NCI-H345 treated with DMSO at 0.1 percent for 48 hours (cell line): Measurements from ENCODE around the gene SCP2.

Experiments used
- DNase-seq: peaks from one replicate; lab custom pipeline; 2025; ENCODE audit not compliant: unreplicated experiment; lab: John Stamatoyannopoulos, UW

Gene SCP2

DNA sequence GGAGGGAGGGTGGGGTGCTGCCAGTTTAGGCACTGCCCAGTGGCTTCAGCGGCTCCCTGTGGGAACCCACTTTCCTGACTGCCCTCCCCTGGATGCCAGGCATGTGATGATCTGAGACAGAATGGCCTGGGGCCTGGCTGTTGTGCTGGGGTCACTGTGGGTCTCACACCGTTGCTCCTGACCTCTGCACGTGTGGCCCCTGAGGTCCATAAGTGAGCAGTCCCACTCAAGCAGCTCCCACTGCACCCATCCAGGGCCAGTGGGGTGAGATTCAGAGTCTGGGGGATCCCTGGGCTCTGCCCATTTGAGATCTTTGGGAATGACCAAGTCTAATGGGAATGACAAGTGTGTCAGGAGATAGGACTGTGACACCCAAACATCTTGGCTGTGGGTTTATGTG lies 153.0 kb downstream of the SCP2 start:
- DNase-seq, result no peak

DNA sequence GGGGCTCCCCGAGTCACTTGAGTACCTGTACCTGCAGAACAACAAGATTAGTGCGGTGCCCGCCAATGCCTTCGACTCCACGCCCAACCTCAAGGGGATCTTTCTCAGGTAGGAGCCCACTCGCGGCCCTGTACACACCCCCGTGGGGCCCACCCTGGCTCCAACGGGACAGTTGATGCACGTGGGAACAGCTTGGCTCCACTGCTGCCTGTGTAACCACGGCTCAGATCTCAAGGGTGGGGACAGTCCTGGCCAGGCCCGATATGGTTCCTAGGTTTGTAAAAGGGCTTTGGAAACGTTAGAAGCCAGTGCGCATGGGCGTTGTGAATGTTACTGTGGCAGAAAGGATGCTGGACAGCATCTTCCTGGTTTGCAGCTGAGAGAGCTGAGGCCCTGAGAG lies 153.7 kb downstream of the SCP2 start:
- no peak for DNase-seq

DNA sequence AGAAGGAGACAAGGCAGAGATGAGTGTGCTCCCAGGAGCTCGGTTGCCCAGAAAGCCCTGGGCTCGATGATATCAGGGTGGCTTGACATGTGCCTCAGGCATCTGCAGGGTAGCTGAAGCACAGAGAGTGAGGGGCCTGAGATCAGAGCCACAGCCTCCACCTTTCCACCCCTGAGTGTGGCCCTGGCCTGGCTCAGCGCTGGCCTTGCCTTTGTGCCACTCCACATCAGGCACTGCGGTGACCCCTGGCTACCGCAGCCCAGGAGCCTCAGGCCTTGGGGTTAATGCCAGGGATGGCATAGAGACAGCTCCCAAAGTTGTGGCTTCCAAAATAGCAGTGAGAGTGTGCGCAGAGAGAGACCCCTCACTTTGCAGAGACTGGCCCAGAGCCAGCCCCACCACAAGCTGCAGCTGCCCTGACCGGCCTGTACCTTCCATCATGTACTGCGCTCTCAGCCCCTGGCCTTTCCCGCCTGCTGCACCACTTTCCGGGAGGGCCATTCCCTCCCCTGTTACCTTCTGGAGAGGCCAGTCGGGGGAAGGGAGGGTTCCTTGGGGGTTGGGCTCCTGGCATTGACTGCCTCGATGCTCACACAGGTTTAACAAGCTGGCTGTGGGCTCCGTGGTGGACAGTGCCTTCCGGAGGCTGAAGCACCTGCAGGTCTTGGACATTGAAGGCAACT lies 154.4 kb downstream of the SCP2 start:
- no peak for DNase-seq

DNA sequence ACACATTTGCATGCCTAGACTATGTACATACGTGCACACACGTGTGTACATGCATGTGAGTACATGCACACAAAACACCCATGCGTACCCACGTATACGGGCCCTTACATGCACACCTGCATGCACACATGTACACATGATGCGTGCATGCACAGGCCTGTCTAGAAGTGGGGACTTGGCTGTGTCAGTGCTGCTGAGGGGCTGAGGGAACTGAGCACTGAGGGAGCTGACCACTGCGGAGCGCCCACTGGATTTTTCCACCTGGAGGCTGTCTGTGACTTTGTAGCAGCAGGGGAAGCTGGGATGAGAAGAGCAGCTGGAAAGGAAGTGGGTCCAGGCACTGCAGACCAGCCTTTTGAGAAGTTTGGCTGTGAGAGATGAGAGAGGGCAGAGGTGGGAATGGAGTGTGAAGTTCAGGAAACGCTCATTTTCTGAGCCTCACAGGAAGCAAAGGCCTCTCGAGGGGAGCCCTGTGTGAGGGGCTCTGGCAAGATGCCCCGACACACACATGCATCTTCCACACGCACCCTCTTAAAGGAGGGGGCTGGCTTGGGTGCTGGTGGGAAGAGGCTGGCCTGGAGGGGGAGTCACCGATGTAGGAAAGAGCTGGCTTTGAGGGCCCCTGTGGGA lies 155.9 kb downstream of the SCP2 start:
- no peak for DNase-seq

DNA sequence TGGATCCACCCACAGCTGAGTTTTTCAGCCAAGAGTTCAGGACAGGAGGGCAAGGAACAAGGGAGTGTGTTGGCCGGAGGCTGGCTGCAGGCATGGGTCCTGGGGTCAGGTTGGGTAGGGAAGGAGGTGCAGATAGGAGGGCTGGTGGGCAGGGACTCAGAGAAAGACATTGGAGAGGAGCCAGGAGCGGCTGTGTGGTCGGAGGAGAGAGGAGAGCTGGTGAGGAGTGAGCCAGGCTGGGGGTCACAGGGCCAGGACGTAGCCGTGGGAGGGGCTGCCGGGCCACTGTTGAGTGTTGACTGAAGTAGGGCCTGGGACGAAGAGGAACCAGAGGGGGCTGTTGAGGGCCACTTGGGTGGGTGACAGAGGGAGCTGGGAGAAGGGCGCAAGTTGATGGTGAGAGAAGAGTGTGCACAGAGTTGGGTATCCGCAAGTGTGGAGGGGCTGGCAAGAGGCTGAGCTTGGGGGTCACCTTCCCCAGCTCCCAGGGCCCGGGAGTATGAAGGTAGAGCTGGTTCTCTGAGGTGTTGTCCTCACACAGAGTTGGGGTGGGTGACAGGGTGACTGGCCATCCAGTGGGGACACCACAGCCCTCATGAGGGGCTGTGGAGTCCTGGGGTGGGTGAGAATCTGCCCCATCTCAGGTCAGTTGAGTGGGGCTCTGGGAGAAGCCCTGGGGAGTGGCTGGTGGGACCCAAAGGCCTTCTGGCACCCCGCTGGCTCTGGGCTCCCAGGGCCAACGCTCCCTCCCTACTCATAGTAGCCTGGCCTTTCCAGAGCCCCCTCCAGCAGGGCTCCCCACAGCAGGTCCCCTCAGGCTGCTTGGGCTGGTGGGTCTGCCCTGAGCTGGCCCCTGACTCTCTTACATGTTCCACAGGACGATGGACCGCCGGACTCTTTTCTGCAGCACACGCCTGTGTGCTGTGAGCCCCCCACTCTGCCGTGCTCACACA lies 156.8 kb downstream of the SCP2 start:
- DNase-seq, result no peak

DNA sequence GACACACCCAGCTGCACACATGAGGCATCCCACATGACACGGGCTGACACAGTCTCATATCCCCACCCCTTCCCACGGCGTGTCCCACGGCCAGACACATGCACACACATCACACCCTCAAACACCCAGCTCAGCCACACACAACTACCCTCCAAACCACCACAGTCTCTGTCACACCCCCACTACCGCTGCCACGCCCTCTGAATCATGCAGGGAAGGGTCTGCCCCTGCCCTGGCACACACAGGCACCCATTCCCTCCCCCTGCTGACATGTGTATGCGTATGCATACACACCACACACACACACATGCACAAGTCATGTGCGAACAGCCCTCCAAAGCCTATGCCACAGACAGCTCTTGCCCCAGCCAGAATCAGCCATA lies 157.5 kb downstream of the SCP2 start:
- no peak for DNase-seq

DNA sequence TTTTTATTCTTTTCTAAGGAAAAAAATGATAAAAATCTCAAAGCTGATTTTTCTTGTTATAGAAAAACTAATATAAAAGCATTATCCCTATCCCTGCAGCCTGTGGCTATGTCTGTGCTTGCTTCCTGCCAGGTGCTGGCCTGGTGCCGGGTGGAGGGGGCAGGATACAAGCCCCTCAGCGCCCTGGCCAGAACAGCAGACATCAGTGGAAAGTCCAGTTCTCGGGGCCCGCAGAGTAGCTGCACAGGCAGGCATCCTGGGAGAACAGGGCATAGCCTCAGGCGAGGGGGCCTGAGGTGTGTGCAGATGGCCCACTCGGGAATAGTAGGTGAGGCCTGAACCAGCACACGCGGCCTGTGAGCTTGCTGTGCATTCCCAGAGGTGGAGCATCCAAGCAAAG lies 158.3 kb downstream of the SCP2 start:
- no peak for DNase-seq

DNA sequence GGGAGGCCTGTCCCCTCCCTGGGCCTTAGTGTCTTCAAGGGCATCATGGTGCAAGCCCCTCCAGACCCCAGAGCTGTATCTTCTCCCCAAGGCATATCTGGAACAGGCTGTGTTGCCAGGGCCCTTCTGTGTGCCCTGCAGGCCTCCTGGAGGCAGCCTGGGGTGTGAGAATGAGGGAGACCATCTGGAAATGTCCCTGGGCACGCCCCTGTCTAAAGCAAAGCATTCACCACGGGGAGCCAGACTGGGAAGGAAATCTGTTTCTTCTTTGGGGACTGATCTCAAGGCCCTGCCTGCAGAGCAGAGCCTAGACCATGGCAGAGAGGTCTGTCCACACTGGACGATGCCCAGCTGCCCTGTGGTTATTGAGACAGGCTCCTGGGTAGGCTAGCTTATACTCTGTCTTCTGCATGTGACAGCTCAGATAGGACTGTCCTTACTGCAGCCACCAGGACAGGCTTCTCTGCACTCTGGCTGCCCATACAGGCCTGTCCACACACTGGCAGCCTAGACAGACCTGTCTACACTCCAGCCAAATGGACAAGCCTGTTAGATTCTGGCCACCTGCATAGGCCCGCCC lies 159.5 kb downstream of the SCP2 start:
- DNase-seq, result no peak

DNA sequence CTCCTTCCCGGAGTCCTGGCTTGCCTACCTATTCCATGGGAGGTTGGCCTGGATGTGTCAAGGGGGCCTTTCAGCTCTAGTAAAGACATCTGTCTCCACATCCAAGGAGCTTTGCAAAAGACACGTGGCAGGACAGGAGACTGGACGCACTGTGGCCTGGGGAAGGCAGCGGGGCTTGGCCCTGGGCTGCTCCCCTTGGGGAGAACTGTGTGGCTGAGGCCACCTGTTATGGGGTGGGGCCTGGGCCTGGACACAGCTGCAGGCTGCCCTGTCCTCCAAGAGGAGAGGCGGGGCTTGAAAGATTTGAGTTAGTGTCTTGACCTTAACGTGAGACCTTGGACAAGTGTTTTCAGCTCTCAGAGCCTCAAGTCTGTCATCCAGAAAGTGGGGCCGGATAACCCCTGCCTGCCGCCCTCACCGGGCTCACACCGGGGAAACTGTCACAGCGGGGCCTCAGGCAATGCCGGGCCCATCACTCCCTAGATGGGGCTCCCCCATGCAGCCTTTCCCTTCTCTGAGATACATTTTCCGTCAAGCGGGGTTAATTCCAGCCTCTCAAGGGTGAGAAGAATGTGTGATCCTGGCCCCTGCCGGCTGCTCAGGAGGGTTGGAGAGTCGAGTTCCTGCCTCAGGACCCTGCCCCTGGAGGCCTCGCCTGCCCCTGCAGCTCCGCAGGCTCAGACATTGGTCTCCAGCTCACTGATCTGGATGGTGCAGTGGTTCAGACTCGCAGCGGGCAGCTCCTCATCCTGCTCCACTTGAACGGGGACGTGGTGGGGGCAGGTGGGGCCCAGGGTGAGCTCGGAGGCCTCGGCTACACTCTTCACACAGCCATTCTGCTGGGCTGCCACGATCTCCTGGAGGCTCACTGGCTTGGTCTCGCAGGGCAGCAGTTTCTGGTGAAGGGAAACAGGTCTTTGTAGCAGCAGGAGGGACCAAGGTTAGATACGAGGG lies 160.5 kb downstream of the SCP2 start:
- DNase-seq, result no peak

GRCh38 chr1:53088616-53089300 lies 161.7 kb downstream of the SCP2 start:
- DNase-seq, result no peak

DNA sequence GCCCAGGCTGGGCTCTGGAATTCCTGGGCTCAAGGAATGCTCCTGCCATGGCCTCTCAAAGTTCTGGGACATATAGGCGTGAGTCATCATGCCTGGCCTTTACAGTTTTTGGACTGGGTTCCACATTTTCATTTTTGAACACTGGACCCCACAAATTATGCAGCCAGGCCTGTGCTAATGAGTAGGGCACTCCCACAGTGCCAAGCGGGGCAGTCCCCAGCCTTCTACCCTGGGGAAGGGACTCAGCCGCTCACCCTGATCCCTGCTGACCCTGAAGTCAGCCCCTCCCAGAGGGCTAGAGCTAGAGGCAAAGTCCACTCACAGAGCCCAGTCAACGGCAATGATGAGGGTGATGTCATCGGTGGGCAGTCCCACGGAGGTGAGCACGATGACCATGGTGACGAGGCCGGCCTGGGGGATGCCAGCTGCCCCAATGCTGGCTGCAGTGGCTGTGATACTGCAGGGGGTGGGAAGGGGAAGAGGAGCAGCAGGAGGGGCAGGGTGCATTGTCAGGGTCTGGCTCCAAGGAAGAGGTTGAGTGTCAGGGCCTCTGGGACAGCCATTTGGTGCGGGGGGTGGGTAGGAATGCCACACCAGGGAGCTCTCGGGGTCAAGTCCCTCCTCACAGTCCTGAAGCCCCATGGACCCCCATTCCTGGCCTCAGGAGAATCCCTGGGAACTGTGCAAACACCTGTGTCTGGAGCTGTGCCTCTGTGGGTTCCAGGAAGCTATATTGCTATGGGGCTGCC lies 162.6 kb downstream of the SCP2 start:
- DNase-seq, result no peak

DNA sequence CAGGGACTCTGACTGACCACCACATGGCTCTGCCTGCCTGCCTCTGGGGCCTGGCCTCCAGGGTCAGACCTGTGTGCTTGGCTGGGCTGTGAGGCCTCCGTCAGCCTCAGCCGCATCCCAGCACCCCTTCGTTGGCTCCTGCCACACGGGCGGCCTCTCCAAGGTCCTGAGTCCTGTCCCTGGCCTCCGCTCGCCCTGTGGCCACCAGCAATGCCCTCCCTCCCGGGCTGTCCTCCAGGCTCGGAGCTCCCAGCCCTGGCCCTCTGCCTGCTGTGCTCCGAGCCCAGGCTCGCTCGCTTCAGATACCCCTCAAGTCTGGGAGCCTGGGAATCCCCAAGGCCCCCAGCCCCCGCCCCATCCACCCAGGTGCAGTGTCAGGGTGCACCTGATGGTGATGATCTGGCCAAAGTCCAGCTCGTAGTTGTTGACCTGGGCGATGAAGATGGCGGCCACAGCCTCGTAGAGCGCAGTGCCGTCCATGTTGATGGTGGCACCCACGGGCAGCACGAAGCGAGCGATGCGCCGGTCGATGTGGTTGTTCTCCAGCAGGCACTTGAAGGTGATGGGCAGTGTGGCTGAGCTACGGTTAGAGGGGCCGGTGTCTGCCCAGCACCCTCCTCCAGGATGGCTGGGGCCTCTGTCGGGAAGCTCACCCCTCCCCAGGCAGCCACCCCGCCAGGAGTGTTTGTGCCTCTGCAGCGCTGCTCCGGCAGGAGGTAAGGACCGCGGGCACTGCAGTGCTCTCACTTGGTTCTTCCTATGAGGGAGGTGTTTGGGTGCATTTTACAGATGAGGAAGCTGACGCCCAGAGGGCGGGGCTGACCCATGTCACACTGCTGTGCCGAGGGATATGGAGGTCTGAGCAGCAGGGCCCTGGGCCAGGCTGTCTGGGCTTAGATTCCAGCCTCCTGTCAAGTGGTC lies 163.4 kb downstream of the SCP2 start:
- DNase-seq, result no peak

DNA sequence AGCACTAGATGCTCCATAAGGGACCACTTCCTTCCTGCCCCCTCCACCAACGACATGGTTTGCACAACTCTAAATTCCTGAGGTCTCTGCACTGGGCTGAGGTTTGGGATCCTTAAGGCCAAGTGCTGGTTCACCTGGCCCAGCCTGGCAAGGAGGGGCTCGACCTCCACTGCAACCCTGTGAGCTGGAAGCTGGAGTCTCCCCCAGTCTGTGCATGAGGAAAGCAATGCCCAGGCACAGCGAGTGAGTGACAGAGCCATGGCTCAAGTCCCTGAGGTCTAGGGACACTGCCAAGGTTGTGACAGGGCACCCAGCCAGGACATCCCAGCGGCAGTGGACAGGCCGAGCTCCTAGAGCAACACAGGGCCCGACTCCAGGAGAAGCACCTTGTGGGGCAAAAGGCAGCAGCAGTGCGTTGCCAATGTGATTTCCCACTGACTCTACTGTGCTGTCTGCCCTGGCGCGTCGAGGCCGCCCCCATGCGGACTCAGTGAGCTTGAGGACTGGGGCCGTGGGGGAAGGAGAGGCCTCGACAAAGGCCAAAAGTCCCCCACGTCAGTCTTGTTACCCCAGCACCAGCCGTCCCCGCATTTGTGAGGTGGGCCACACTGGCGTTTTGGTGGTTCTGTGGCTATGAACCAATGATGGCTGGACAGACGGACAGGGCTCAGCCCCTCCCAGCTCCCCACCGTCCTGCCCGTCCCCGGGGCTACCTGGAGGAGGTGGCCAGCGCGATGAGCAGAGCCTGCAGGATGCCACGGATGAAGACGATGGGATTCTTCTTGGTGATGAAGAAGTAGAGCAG lies 165.0 kb downstream of the SCP2 start:
- no peak for DNase-seq

GRCh38 chr1:53092659-53093450 lies 165.8 kb downstream of the SCP2 start:
- DNase-seq, result no peak

- no peak for DNase-seq
Observed at GRCh38 chr1:53093451-53093754, 166.3 kb downstream of the SCP2 start.

- no peak for DNase-seq
Observed at GRCh38 chr1:53093778-53094532, 166.9 kb downstream of the SCP2 start.
